Mesendoderm (in vitro differentiated cells): ENCODE measurements around the gene KIAA0753.

ENCODE experiments used
- DNase-seq: peaks from one replicate; pipeline ENCODE4 v3.0.0; 2013
- H2AK5ac ChIP-seq: 2 replicates; pipeline ENCODE4 v1.6.1; 2013; ENCODE audit warnings: low read length, inconsistent platforms
- H2BK120ac ChIP-seq: 2 replicates; pipeline ENCODE4 v1.6.1; 2013; ENCODE audit warnings: low read depth, mild to moderate bottlenecking, low read length, moderate library complexity, mixed read lengths
- H2BK15ac ChIP-seq: replicated peaks from 2 replicates; pipeline ENCODE4 v1.6.1; 2013; ENCODE audit warnings: low read depth, mild to moderate bottlenecking, moderate library complexity
- H2BK5ac ChIP-seq: 2 replicates; pipeline ENCODE4 v1.6.1; 2013; ENCODE audit warnings: low read length, inconsistent platforms
- H3K18ac ChIP-seq: 2 replicates; pipeline ENCODE4 v1.6.1; 2013; ENCODE audit warnings: mild to moderate bottlenecking, low read length, mixed read lengths
- H3K23ac ChIP-seq: one replicate; pipeline ENCODE4 v1.6.1; 2013; ENCODE audit warnings: low read length
- H3K27ac ChIP-seq: 2 replicates; pipeline ENCODE4 v1.5.1; 2013; ENCODE audit warnings: low read depth, mild to moderate bottlenecking, inconsistent platforms, low read length, moderate library complexity
- H3K27me3 ChIP-seq: 2 replicates; pipeline ENCODE4 v1.6.1; 2013; ENCODE audit warnings: low read length, control low read depth, mild to moderate bottlenecking, inconsistent platforms; ENCODE audit not compliant: insufficient read depth, poor library complexity
- H3K36me3 ChIP-seq: 2 replicates; pipeline ENCODE4 v1.6.1; 2013; ENCODE audit warnings: low read length, inconsistent platforms; ENCODE audit not compliant: control insufficient read depth, insufficient read depth
- H3K4ac ChIP-seq: one replicate; pipeline ENCODE4 v1.6.1; 2013; ENCODE audit warnings: low read depth, mild to moderate bottlenecking, low read length, moderate library complexity
- H3K4me1 ChIP-seq: 2 replicates; pipeline ENCODE4 v1.6.1; 2013; ENCODE audit warnings: low read depth, low read length, inconsistent platforms; ENCODE audit not compliant: control insufficient read depth
- H3K4me2 ChIP-seq: 2 replicates; pipeline ENCODE4 v1.6.1; 2013; ENCODE audit warnings: low read length
- H3K4me3 ChIP-seq: 2 replicates; pipeline ENCODE4 v1.5.1; 2013; ENCODE audit warnings: mild to moderate bottlenecking, low read length
- H3K56ac ChIP-seq: one replicate; pipeline ENCODE4 v1.6.1; 2013; ENCODE audit warnings: low read length
- H3K79me1 ChIP-seq: 2 replicates; pipeline ENCODE4 v1.6.1; 2013; ENCODE audit warnings: low read length, inconsistent platforms
- H3K79me2 ChIP-seq: 2 replicates; pipeline ENCODE4 v1.6.1; 2013; ENCODE audit warnings: mild to moderate bottlenecking, low read length; ENCODE audit not compliant: control insufficient read depth, insufficient read depth
- H3K9ac ChIP-seq: 2 replicates; pipeline ENCODE4 v1.6.1; 2013; ENCODE audit warnings: low read length, inconsistent platforms
- H4K5ac ChIP-seq: one replicate; pipeline ENCODE4 v1.6.1; 2013; ENCODE audit warnings: low read length
- H4K8ac ChIP-seq: one replicate; pipeline ENCODE4 v1.6.1; 2013; ENCODE audit warnings: low read depth, mild to moderate bottlenecking, control low read depth, low read length, moderate library complexity
- WGBS: extraction: QIAGEN DNeasy Blood & Tissue Kit; methylation state at CpG from one replicate; pipeline ENCODE4 v1.1.7; 2013; ENCODE audit warnings: low lambda C conversion rate, missing lambda C conversion rate; ENCODE audit not compliant: insufficient coverage; ENCODE audit errors: extremely low coverage; 5-methylcytosine and 5-hydroxymethylcytosine counted together

The KIAA0753 gene

DNA sequence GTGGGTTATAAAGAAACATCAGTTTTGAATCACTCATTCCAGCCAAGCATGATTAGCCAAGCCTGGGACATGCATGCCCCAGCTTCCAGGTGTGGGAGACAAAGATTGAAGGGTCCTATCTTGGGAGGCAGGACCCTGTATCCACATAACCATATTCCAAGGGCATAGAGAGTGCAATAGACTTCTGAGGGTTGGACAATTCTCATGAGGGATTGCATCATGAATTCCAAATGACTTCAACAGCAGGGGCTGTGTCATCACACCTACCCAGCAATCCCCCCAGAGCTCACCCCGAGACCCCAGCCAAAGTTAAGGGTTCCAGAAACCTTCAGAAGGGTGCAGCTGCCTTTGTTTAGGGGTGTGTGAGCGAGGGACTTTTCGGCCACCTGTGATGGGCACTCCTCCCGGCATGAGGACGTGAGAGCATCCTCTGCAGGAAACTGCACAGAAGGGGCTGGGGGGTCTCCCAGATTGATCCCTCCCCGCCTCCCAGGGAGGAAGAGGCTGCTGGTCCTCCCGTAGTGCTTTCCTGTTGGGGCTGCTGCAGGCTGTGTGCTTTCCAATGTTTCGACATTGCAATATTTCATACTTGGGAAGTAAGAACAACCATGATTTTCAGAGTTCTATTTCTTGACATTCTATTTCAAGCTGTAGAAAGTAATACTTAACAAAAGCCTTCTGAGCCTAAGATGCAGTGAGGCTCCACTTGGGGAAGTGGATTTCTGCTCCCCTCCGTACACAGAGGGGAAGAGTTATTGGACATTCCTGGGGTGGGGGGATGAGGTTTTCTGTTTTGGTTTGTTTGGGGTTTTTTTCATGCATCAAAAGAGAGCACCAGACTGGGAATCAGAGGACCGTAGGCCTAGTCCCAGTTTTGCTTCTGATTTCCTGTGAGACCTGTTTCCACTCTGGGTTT is 70.9 kb downstream of the KIAA0753 start:
- H2BK15ac ChIP-seq, result no peak overlapping the region
- H3K4me1 ChIP-seq, result no peaks in the 10 kb centered on the region
- H2BK120ac ChIP-seq, result no peak overlapping the region
- no peak overlapping the region for H3K56ac ChIP-seq
- no peak overlapping the region for H3K18ac ChIP-seq
- H3K9ac ChIP-seq, result no peak overlapping the region
- H3K79me1 ChIP-seq, result no peaks in the 10 kb centered on the region
- no CpG with 5 or more reads among the region's 10 CpGs for WGBS
- no peak overlapping the region for H2BK5ac ChIP-seq
- no peak for DNase-seq
- H3K27ac ChIP-seq, result no peak overlapping the region
- H4K8ac ChIP-seq, result no peak overlapping the region
- no peaks in the 10 kb centered on the region for H3K79me2 ChIP-seq
- H3K23ac ChIP-seq, result no peak overlapping the region
- no peak overlapping the region for H4K5ac ChIP-seq
- H3K27me3 ChIP-seq, result no peaks in the 10 kb centered on the region
- H2AK5ac ChIP-seq, result no peak overlapping the region
- no peak overlapping the region for H3K4ac ChIP-seq
- no peak overlapping the region for H3K4me3 ChIP-seq
- H3K36me3 ChIP-seq, result no peaks in the 10 kb centered on the region
- H3K4me2 ChIP-seq, result no peak overlapping the region

DNA sequence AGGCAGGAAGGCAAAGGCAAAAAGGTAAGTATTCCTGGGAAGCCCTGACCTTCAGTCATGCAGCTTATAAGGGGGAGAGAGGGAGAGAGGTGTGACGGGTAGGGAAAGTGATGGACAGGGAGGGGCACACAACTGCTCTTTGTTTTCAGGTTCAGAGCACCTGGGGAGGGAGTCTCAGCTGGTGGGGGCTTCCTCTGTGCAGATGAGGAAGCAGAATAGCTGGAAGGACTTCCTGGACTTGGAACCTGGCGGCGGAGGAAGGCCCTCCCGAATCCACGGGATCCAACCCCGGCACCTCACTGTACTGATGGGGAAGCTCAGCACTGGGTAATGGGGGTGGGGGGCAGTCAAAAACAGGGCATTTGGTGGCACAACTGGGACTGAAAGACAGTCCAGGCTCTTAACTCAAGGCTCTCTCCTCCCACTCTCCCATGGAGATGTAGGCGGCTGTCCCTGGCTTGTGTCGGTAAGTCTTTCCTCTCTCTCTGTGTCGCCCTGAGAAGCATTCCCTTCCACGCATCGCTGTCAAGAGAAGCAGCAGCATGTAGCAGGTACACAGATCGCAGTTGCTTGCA is 72.2 kb downstream of the KIAA0753 start:
- no CpG with 5 or more reads among the region's 12 CpGs for WGBS
- H3K79me1 ChIP-seq, result no peaks in the 10 kb centered on the region
- H4K8ac ChIP-seq, result no peak overlapping the region
- no peaks in the 10 kb centered on the region for H3K4me1 ChIP-seq
- H3K36me3 ChIP-seq, result no peaks in the 10 kb centered on the region
- no peak overlapping the region for H2BK5ac ChIP-seq
- H2AK5ac ChIP-seq, result no peak overlapping the region
- H3K27ac ChIP-seq, result no peak overlapping the region
- no peak overlapping the region for H4K5ac ChIP-seq
- no peak overlapping the region for H3K4me2 ChIP-seq
- H3K18ac ChIP-seq, result no peak overlapping the region
- no peak overlapping the region for H3K4ac ChIP-seq
- DNase-seq, result no peak
- H3K4me3 ChIP-seq, result no peak overlapping the region
- H3K27me3 ChIP-seq, result no peaks in the 10 kb centered on the region
- no peak overlapping the region for H2BK120ac ChIP-seq
- H3K9ac ChIP-seq, result no peak overlapping the region
- H3K23ac ChIP-seq, result no peak overlapping the region
- no peak overlapping the region for H3K56ac ChIP-seq
- H2BK15ac ChIP-seq, result no peak overlapping the region
- no peaks in the 10 kb centered on the region for H3K79me2 ChIP-seq

DNA sequence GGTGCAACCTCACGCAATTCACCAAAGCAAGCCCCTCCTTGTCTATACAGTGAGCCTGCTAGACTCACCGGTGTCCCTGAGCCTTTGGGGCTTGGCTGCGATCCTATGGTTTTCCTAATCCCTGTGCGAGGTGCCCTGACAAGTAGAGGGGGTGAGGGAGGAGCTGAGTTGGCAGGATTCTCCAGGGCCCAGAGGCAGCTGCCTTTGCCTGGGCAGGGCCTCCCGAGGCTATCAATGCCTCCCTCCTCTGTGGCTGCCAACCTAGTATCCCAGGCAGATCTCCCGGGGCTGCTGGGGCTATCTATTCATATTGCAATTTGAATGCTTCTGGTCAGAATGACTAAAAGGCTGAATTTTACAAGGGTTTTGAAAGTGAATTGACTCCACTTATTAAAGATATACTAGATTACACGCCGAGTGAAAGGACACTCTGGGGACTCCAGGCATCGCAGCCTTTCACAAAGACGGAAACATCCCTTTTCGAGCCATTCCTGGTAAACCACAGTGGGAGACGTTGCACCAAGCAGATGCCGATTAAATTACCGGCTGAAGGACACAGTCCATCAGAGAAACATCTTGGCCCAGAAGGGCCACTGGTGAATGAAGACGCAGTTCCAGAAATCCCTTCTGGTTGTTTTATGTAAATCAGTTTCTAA is 72.9 kb downstream of the KIAA0753 start:
- H3K4ac ChIP-seq, result no peak overlapping the region
- no peak overlapping the region for H2BK120ac ChIP-seq
- H3K23ac ChIP-seq, result no peak overlapping the region
- no peak overlapping the region for H3K4me3 ChIP-seq
- no peak overlapping the region for H2AK5ac ChIP-seq
- no peak overlapping the region for H2BK5ac ChIP-seq
- no peaks in the 10 kb centered on the region for H3K79me2 ChIP-seq
- no peak overlapping the region for H3K27ac ChIP-seq
- no peaks in the 10 kb centered on the region for H3K4me1 ChIP-seq
- H3K36me3 ChIP-seq, result no peaks in the 10 kb centered on the region
- no peak overlapping the region for H4K8ac ChIP-seq
- peak; percentile 55 for DNase-seq
- WGBS, result no CpG with 5 or more reads among the region's 15 CpGs
- H3K79me1 ChIP-seq, result no peaks in the 10 kb centered on the region
- no peaks in the 10 kb centered on the region for H3K27me3 ChIP-seq
- no peak overlapping the region for H2BK15ac ChIP-seq
- H3K56ac ChIP-seq, result no peak overlapping the region
- H4K5ac ChIP-seq, result no peak overlapping the region
- H3K4me2 ChIP-seq, result no peak overlapping the region
- H3K18ac ChIP-seq, result no peak overlapping the region
- H3K9ac ChIP-seq, result no peak overlapping the region

DNA sequence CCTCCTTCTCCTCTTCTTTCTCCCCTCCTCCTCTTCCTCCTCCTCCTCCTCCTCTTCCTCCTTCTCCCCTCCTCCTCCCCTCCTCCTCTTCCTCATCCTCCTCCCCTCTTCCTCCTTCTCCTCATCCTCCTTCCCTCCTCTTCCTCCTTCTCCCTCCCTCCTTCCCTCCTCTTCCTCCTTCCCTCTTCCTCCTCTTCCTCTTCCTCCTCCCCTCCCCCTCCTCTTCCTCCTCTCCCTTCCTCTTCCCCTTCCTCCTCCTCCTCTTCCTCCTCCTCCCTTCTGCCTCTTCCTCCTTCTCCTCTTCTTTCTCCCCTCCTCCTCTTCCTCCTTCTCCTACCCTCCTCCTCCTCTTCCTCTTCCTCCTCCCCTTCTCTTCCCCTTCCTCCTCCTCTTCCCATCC is 79.1 kb downstream of the KIAA0753 start:
- no peak overlapping the region for H3K18ac ChIP-seq
- no peak overlapping the region for H3K56ac ChIP-seq
- DNase-seq, result no peak
- no peak overlapping the region for H2BK5ac ChIP-seq
- H3K79me2 ChIP-seq, result no peaks in the 10 kb centered on the region
- no peak overlapping the region for H3K4me2 ChIP-seq
- no peak overlapping the region for H2AK5ac ChIP-seq
- H3K9ac ChIP-seq, result no peak overlapping the region
- no peak overlapping the region for H3K4me3 ChIP-seq
- peaks cover 11% of the 10 kb centered on the region for H3K27me3 ChIP-seq
- no peak overlapping the region for H2BK120ac ChIP-seq
- H3K4ac ChIP-seq, result no peak overlapping the region
- H2BK15ac ChIP-seq, result no peak overlapping the region
- H3K23ac ChIP-seq, result no peak overlapping the region
- no peaks in the 10 kb centered on the region for H3K79me1 ChIP-seq
- H3K36me3 ChIP-seq, result no peaks in the 10 kb centered on the region
- H4K8ac ChIP-seq, result no peak overlapping the region
- no peaks in the 10 kb centered on the region for H3K4me1 ChIP-seq
- no peak overlapping the region for H3K27ac ChIP-seq
- no peak overlapping the region for H4K5ac ChIP-seq

DNA sequence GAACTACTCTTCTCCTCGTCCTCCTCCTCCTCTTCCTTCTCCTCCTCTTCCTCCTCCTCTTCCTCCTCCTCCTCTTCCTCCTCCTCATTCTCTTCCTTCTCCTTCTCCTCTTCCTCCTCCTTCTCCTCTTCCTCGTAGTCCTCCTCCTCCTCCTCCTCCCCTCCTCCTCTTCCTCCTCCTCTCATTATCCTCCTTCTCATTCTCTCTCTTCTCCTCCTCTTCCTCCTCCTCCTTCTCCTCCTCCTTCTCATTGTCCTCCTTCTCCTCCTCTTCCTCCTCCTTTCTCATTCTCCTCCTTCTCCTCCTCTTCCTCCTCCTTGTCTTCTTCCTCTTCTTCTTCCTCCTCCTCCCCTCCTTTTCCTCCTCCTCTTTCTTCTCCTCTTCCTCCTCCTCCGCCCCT is 80.0 kb downstream of the KIAA0753 start:
- H3K56ac ChIP-seq, result no peak overlapping the region
- no peak overlapping the region for H3K27ac ChIP-seq
- H3K18ac ChIP-seq, result no peak overlapping the region
- H3K9ac ChIP-seq, result no peak overlapping the region
- no peak overlapping the region for H4K8ac ChIP-seq
- H3K36me3 ChIP-seq, result no peaks in the 10 kb centered on the region
- H2BK15ac ChIP-seq, result no peak overlapping the region
- H2BK5ac ChIP-seq, result no peak overlapping the region
- no peak overlapping the region for H3K4me3 ChIP-seq
- WGBS, result 100% methylated on average over 1 of the region's 3 CpGs
- no peaks in the 10 kb centered on the region for H3K79me2 ChIP-seq
- no peak overlapping the region for H2AK5ac ChIP-seq
- no peak overlapping the region for H2BK120ac ChIP-seq
- no peaks in the 10 kb centered on the region for H3K79me1 ChIP-seq
- peaks cover 12% of the 10 kb centered on the region for H3K27me3 ChIP-seq
- no peaks in the 10 kb centered on the region for H3K4me1 ChIP-seq
- H3K23ac ChIP-seq, result no peak overlapping the region
- H4K5ac ChIP-seq, result no peak overlapping the region
- DNase-seq, result no peak
- H3K4me2 ChIP-seq, result no peak overlapping the region
- no peak overlapping the region for H3K4ac ChIP-seq
